OCI-M2 (cell line): ENCODE data around the gene CFAP73.

ENCODE experiments used
- DNase-seq: peaks from one replicate; lab custom pipeline; 2025; ENCODE audit not compliant: unreplicated experiment; lab: John Stamatoyannopoulos, UW

The CFAP73 gene

DNA sequence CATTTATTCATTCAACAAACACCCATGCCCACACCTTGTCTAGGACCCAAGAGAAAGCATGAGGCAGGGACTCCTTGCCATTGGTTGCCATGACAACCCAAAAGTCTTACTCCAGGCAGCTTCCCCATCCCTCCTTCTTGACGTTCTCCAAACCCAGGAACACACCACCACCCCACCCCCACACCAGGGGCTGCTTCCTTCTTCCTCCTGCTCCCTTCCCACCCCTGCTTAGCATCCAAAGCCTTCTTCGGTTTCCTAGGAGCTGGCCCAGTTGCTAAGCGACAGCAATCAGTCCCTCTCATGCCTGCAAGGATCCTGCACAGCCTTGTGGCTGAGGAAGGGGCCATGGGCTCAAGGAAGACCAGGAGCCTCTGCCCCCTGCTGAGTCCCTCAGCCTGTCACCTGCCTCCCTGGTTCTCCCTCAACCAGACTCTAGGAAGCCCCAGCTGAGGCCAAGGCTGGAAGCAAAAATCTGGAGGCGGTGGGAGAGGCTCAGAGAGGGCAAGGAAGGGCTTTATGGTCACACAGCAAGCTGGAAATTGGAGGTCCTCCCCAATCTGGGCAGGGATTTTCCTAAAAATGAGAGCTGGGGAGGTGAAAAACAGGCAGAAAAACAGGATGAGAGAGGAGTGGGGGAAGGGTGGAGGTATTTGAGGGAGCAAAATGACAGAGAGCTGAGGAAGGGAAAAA lies 29.4 kb upstream of the CFAP73 start:
- no peak for DNase-seq

DNA sequence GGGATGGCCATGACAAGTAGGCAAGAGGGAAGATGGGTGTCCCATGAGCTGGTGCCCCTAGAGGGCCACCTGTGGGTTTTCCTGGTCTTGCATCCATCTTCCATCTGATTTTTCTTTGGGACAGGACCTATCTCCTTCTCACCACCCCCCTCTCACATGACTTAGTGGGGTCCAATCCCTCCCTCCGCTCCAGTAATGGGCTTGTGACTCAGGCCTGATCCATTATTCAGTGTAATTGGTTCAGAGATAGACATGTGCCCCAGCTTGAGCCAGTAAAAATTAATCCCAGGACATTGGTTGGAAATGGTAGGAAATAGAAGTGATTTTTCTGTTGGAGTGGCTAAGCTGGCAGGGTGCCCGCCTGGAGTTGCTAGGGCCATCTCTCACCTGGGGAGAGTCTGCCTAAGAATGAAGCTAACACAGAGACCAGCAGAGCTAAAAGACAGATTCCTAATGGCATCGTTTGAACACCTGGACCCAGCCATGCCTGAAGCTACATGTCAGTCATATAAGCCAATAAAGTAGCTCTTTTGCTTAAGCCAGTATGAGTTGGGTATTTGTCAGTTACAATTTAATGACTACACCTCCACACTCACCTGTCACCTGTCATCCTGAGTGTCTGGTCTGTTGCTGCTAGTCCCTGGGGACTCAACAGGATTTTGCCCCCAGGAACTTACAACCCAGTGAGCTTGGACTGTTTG lies 28.7 kb upstream of the CFAP73 start:
- DNase-seq, result no peak

DNA sequence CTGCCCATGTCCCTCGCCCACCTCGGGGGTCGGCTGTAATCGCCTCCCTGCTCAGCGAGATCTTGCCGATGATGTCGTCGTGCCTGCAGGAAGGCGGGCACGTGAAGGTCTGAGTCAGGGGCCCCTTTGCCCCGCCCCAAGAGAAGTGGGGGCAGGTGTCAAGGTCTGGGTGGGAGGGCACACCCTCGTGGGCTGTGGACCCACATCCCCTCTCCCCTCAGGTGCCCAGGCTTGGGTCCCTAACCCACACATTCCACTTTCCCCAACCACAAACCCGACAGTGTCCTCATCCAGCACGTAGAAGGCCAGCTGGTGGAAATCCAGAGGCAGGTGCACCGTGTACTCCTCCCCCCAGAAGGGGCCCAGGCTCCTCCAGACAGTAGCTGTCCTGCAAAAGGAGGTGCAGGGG lies 21.7 kb upstream of the CFAP73 start:
- DNase-seq, result no peak

GRCh38 chr12:113128802-113129663 lies 20.5 kb upstream of the CFAP73 start:
- no peak for DNase-seq

DNA sequence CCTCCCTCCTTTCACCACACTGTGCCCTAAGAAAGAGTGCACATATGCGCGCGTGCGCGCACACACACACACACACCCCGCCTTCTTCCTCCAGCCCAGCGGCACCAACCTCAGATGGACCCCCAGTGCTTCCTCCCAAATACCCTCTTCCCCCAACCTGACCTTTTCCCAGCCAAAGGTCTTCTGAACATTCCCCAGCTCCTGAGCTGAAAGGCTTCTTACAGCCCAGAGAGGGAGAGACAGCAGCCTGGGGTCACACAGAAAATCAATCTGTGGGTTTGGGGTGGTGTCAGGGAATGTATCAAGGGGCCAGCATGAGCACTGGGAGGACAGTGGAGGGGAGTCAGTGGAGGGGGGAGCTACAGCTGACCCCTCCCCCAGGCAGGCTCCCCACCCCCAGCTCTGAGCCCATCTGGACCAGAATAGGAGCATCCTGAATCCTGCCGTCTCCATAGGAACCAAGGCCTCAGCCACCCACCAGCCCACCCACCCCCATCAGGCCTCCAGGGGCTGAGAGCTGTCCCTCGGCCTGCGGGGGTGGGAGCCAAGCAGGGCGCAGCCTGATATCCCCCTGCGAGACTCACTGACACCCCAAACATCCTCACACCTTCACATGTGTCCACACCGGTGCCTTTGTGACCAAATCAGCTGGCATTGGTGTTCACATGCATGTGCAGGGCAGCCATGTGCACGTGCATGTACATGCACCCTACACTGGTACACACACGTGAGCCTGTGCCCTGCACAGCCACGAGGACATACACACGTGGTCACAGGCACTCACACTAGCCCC lies 19.7 kb upstream of the CFAP73 start:
- DNase-seq, result no peak

GRCh38 chr12:113130457-113131135 lies 18.9 kb upstream of the CFAP73 start:
- DNase-seq, result no peak

DNA sequence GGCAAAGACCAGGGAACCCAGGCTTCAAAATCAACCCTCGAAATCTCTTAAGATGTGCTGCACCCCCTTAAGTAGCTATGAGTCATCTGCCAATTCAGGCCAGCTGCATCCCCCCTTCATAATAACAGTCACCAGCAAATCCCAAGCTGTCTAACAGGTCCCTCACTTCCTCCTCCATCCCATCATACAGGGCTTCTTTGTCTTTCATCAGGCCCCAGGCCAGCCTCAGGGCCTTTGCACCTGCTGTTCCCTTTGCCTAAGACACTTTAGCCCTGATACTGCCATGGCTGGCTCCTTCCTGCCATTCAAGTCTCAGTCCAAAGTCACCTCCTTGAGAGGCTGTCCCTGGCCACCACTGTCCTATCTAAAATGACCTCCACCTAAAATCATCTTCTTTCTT lies 18.0 kb upstream of the CFAP73 start:
- DNase-seq, result no peak

- DNase-seq, result no peak
Observed at GRCh38 chr12:113133036-113133435, 16.5 kb upstream of the CFAP73 start.

DNA sequence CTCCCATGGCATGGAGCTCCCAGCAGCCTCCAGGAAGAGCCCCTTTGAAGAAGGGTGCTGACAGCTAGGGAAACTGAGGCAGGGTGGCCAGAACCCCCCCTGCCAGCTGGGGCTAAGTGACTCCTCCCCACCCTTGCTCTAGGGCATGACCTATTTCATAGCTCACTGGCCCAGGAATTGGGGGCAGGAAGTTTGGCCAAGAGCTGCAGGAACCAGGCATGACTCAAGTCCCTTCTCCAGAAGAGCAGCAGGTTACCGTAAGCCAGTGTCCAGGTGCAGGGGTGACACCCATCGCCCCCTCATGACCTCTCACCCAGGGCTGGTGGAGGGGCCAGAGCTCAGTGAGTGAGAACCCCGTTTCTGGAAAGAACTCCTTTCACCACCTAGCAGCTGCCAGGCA lies 15.9 kb upstream of the CFAP73 start:
- DNase-seq, result no peak

GRCh38 chr12:113134071-113134470 lies 15.5 kb upstream of the CFAP73 start:
- DNase-seq, result no peak

GRCh38 chr12:113134521-113134951 lies 15.0 kb upstream of the CFAP73 start:
- DNase-seq, result no peak

GRCh38 chr12:113135178-113136127 lies 14.1 kb upstream of the CFAP73 start, which contains the start of gene RASAL1:
RASAL1 (minus strand) TSS chr12:113135761; CDS start chr12:113135462, 299 bp downstream.
- DNase-seq, result no peak

DNA sequence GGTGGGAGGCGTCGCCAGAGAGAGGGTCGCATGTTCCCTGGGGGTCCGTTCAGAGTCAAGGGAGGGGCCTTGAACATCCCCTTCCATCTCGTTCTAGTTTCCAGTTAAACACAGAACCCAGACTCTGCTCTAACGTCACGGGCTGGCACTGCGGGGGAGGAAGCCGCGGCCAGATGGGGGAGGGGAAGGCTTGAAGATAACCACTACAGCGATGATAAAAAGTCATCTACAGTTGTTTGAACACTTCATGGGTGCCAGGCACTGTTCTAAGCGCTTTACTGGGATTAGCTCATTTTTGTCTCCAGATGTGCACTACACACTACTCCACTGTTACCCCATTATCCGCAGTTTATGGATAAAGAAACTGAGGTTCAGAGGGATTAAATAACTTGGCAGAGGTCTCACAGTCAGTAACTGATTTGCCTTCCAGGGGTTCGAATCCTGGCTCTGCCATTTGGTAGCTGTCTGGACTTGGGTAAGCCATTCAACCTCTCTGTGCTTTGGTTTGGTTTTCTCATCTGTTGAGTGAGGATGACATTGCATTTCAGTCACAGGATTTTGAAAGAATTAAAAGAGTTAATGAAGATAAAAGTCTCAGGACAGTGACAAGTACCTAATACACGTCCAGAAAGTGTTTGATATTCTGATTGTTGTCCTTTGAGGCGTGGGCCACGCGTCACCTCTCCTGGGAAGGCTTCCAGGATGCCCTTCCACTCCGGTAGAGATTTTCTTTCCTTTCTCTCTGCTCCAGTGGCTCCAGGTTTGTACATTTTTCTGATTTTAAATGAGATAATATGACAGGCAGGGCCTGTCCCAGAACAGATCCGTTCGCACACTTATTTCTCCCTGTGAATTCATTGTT lies 13.2 kb upstream of the CFAP73 start:
- no peak for DNase-seq

GRCh38 chr12:113136990-113137511 lies 12.5 kb upstream of the CFAP73 start:
- no peak for DNase-seq

DNA sequence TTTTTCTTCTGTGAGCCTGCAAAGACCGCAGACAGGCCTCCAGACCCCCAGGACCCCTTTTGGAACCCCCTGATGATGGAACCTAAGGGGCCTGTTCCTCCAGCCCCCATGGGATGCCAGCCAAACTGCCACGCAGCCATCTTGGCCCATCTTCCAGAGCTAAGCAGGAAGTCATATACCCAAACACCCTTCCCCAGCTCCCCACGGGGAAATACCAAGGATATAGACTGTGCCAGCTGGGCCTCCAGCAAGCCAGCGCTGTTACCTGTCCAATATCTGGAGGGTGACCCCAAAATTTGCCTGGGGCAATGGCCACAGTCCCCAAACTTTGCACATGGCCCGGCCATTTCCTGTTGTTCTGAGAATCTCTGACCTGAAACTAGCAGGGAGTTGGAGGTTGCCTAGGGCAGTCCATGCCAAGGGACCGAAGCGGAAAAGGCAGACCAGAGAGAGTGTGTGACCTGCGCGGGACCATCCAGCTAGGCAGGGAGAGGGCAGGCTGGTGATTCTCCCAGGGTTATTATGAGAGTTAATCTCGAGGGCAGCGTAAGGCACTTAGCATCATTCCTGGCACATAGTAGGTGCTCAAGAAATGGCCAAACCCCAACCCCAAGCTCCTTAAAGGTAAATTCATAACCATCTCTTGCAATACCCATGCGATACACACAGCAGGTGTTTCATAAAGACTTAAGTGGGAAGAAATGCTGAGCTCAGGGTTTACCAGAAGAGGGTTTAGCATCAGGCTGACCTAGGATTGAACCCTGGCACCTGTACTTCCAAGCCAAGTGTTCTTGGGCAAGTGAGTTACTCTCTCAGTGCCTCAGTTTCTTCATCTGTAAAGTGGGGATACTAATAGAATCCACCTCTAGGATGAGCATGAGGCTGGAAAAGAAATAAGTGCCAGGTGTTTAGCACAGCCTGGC lies 11.4 kb upstream of the CFAP73 start:
- DNase-seq, result no peak

GRCh38 chr12:113138826-113139225 lies 10.7 kb upstream of the CFAP73 start:
- DNase-seq, result no peak

DNA sequence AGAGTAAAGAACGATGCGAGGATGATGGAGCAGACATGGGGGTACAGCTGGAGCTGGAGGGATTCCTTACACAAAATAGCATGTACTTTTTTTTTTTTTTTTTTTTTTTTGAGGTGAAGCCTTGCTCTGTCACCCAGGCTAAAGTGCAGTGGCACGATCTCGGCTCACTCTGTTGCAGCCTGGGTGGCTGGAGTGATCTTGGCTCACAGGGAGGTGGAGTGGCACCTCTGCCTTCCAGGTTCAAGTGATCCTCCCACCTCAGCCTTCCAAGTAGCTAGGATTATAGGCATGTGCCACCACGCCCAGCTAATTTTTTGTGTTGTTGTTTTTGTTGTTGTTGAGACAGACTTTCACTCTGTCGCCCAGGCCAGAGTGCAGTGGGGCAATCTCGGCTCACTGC lies 8.8 kb upstream of the CFAP73 start:
- DNase-seq, result no peak
